Stimulated activated CD4-positive, alpha-beta T cell treated with anti-CD3 and anti-CD28 coated beads, Interleukin-1b, Interleukin-23, amount 100 ng/mL, for 1 hour (primary cell): ENCODE data around the gene MRPL21.
"Not testable (repeated sequence)": the region's sequence is repeated elsewhere in the genome, so short reads cannot be mapped to it uniquely, and the experiment has no call there.

Experiments used
- DNase-seq, 2 donors: peaks; one replicate each; pipeline ENCODE4 v3.0.0-alpha.2; 2020; ENCODE audit warnings: low read depth in 2 of 2

MRPL21 gene

DNA sequence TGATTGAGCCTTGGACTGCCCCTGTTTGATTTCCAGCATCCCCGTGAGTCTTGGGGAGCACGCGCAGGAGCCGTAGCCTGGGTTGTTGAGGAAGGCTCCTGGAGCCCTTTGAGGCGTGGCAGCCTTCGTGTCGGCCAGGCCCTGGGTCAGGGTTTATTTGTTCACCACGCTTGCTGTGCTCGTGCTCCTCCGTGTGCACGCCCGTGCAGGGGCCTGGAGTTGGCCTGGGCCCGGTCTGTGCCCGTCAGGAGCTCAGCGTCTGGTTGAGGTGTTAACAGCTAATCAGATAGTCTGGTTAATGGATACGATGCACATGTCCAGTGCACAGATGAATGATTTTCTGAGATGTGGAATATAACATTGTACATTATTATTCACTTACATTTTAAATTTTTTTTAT lies 8.1 kb upstream of the MRPL21 start:
- no peak for DNase-seq

GRCh38 chr11:68910965-68911364 lies 7.3 kb upstream of the MRPL21 start:
- DNase-seq: no peak

- DNase-seq: no peak
Observed at GRCh38 chr11:68908273-68908672, 4.6 kb upstream of the MRPL21 start.

DNA sequence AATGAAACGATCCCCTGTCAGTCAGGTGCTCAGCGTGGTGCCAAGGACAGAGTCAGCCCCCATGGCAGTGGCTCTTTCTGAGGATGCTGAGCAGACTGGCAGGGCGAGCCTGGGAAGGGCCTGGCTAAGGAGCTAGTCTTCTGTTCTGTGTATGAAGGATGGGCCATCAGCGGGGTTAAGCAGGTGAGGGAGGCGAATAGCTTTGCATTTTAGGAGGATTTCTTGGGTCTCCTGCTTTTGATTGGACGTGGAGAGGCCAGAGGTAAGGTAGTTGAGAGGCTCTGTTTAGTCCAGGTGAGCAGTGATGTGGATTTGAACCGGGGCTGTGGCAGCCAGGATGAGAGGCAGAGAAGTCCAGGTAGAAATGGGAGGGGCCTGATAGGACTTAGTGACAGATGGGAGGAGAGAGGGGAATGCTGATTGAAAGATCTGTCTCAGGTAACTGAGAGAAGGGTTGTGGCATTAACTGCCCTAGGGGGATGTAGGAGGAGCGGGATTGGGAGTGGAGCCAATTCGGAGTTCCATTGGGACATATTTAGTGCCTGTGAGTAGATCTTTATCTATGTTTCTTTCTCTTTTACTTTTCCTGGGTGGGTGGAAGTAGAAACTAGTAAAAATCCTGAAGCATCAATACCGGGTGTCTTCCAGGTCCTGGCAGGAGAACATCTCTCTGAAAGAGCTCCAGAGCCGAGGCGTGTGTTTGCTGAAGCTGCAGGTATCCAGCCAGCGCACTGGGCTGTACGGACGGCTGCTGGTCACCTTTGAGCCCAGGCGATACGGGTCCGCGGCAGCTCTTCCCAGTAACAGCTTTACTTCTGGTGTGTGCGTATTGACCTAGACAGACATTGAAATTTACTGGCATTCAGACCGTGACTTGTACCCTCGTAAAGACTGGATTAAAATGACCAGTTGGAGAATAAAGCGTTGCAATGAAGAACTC lies 2.1 kb upstream of the MRPL21 start:
- DNase-seq: no peak

DNA sequence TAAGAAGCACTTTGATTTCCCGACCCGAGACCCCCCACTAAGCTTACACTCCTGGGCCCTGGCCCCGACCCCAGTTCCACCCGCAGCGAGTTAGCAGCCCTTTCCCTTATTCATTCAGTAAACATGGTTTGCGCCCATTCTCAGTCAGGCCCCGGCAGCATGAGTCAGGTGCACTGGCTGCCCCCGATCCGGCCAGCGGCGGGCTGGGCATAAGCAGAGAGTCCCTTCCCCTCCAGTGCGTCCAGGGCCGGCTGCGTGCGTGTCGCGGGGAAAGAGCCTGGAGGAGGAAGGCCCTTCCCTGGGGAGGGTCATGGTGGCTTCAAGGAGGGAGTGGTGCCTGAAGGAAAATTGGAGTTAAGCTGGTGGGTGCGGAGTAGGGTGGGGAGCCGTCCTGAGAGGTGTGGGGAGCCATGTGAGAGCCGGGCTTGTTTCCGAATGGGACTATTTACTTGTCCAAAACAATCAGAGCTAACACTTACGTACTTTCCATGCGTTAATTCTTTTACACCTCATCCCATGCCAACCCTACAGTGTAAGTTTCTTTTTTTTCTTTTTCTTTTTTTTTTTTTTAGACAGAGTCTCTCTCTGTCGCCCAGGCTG lies 716 bp upstream of the MRPL21 start:
- DNase-seq: no peak

- no peak for DNase-seq
Observed at GRCh38 chr11:68900835-68901381, 2.7 kb downstream of the MRPL21 start.

GRCh38 chr11:68897441-68897840 lies 6.2 kb downstream of the MRPL21 start:
- DNase-seq: no peak

DNA sequence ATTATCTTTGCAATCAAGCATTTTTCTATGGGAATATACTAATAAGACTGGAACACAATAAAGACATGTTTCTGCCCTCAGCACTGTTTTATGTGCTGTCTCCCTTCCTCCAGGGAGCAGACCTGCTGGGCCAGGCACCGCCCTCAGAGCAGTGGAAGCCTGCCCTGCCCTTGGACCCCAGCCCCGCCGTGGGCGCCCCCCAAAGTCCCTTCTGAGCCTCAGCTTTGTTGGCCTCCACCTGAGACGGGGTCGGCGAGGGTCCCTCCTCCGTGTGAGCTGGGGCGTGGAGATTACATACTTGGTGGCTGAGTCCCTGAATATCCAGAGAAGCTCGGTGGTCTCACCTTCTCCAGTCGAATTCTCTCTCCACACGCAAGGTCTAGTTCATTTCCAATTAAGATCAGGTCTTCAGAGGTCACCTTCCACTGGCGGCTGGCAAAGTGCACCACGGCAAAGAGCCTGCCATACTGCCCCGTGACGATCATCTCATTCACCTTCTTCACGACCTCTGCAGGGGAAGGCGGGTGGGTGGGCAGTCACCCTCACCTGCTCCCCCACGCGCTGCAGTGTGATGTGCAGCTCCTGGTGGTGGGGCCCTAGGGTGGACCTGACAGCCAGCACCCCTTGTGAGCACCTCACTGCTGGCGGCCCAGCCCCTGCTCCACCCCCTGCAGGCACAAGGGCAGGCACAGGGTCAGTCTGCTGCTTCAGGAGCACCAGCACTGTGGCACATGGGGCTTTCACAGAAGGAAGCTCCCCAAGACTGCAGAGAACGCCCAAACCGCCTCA lies 7.3 kb downstream of the MRPL21 start:
- no peak for DNase-seq

- no peak for DNase-seq
Observed at GRCh38 chr11:68893282-68893681, 10.3 kb downstream of the MRPL21 start.

DNA sequence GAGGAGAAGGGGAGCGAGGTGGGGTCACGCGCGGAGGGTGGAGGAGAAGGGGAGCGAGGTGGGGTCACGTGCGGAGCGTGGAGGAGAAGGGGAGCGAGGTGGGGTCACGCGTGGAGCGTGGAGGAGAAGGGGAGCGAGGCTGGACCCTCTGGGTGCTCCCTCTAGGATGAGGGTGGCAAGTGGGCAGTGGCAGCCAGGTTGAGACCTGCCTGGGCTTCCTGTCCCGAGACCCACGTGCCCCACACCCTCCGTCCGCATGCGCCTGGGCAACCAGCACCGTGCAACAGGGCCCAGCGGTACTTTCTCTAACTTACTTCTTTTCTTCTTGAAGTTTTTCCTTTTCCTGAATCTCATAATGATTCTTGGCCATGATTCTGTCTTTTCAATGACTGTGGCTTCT lies 11.1 kb downstream of the MRPL21 start:
- no peak for DNase-seq

GRCh38 chr11:68891351-68891948 lies 12.2 kb downstream of the MRPL21 start:
- no peak for DNase-seq

- no peak for DNase-seq
Observed at GRCh38 chr11:68890490-68891231, 13.0 kb downstream of the MRPL21 start.

GRCh38 chr11:68889948-68890446 lies 13.6 kb downstream of the MRPL21 start:
- no peak for DNase-seq

DNA sequence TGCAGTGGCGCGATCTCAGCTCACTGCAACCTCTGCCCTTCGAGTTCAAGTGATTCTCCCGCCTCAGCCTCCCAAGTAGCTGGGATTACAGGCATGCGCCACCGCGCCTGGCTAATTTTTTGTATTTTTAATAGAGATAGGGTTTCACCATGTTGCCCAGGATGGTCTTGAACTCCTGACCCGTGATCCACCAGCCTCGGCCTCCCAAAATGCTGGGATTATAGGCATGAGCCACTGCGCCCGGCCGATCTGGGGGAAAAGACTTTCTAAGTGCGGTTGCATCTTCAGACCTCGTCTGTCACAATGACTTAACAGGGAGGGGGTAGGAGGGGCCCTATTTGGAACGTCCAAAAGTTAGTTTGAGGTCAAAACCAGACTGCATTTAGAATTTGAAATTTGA lies 18.8 kb downstream of the MRPL21 start:
- not testable (repeated sequence) for DNase-seq

GRCh38 chr11:68882391-68882790 lies 21.2 kb downstream of the MRPL21 start:
- no peak for DNase-seq

DNA sequence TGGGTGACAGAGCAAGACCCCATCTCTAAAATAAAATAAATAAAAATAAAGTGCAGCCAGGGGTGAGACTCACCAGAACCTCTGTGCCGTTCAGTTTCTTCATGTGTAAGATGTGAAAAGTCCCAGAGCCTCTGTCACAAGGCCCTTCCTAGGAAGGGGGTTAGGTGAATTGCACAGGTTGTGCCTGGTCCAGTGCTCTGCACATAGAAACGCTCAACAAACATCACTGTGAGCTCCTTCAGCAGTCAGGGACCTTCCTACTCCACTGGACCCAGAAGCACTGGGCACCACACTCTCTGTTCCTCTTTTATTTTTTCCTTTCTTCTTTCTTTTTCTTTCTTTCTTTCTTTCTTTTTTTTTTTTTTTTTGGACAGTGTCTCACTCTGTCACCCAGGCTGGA lies 22.3 kb downstream of the MRPL21 start:
- DNase-seq: no peak

GRCh38 chr11:68880851-68881250 lies 22.8 kb downstream of the MRPL21 start:
- no peak for DNase-seq

GRCh38 chr11:68878022-68878421 lies 25.6 kb downstream of the MRPL21 start:
- no peak for DNase-seq

- no peak for DNase-seq
Observed at GRCh38 chr11:68872216-68873003, 31.2 kb downstream of the MRPL21 start.

GRCh38 chr11:68870470-68870869 lies 33.2 kb downstream of the MRPL21 start:
- DNase-seq: no peak
